H9 (cell line): ENCODE measurements around the gene AANAT. TPM values are rescaled to one million over a fixed set of nuclear protein-coding genes. Genes with fewer than 3 reads are reported as not detected.

ENCODE experiments used
- DNase-seq: peaks from one replicate; pipeline ENCODE4 v3.0.0-alpha.2; 2017
- H2AFZ ChIP-seq: one replicate; pipeline ENCODE4 v1.6.1; 2013; ENCODE audit warnings: mild to moderate bottlenecking, low read length, control low read depth, moderate library complexity
- H2AK5ac ChIP-seq: 2 replicates; pipeline ENCODE4 v1.6.1; 2013; ENCODE audit warnings: low read length, control low read depth, mixed read lengths; ENCODE audit not compliant: insufficient read length
- H2BK120ac ChIP-seq: one replicate; pipeline ENCODE4 v1.6.1; 2013; ENCODE audit warnings: low read depth, mild to moderate bottlenecking, low read length, control low read depth, inconsistent platforms; ENCODE audit not compliant: poor library complexity, severe bottlenecking
- H2BK12ac ChIP-seq: 2 replicates; pipeline ENCODE4 v1.6.1; 2013; ENCODE audit warnings: low read length, control low read depth, mixed read lengths, low read depth; ENCODE audit not compliant: insufficient read length
- H2BK15ac ChIP-seq: 2 replicates; pipeline ENCODE4 v1.6.1; 2013; ENCODE audit warnings: low read depth, low read length, control low read depth
- H2BK20ac ChIP-seq: one replicate; pipeline ENCODE4 v1.6.1; 2013; ENCODE audit warnings: low read depth, mild to moderate bottlenecking, low read length, control low read depth, inconsistent platforms; ENCODE audit not compliant: poor library complexity, severe bottlenecking
- H2BK5ac ChIP-seq: 2 replicates; pipeline ENCODE4 v1.6.1; 2013; ENCODE audit warnings: low read length, control low read depth, mixed read lengths; ENCODE audit not compliant: insufficient read length
- H3K14ac ChIP-seq: 2 replicates; pipeline ENCODE4 v1.6.1; 2013; ENCODE audit warnings: low read length, control low read depth; ENCODE audit not compliant: insufficient read depth
- H3K18ac ChIP-seq: 2 replicates; pipeline ENCODE4 v1.6.1; 2013; ENCODE audit warnings: low read depth, mild to moderate bottlenecking, mixed read lengths, low read length, control low read depth; ENCODE audit not compliant: insufficient read length
- H3K23ac ChIP-seq: 2 replicates; pipeline ENCODE4 v1.6.1; 2013; ENCODE audit warnings: low read length, control low read depth, mixed read lengths, low read depth; ENCODE audit not compliant: insufficient read length
- H3K23me2 ChIP-seq: 2 replicates; pipeline ENCODE4 v1.6.1; 2013; ENCODE audit warnings: low read depth, mild to moderate bottlenecking, mixed read lengths, low read length, control low read depth; ENCODE audit not compliant: insufficient read length, poor library complexity, severe bottlenecking
- H3K27ac ChIP-seq: 2 replicates; pipeline ENCODE4 v1.5.1; 2013; ENCODE audit warnings: low read length, control low read depth, mixed read lengths, low read depth; ENCODE audit not compliant: insufficient read length
- H3K27me3 ChIP-seq: 2 replicates; pipeline ENCODE4 v1.6.1; 2013; ENCODE audit warnings: low read length, control low read depth, inconsistent platforms; ENCODE audit not compliant: insufficient read depth
- H3K4ac ChIP-seq: 2 replicates; pipeline ENCODE4 v1.6.1; 2013; ENCODE audit warnings: low read depth, mild to moderate bottlenecking, control low read depth, inconsistent platforms, low read length, moderate library complexity
- H3K4me1 ChIP-seq: 2 replicates; pipeline ENCODE4 v1.6.1; 2013; ENCODE audit warnings: low read length, control low read depth, inconsistent platforms; ENCODE audit not compliant: insufficient read depth
- H3K4me2 ChIP-seq: 2 replicates; pipeline ENCODE4 v1.6.1; 2013; ENCODE audit warnings: low read length, control low read depth, mixed read lengths; ENCODE audit not compliant: insufficient read length, insufficient read depth
- H3K56ac ChIP-seq: 2 replicates; pipeline ENCODE4 v1.6.1; 2013; ENCODE audit warnings: low read depth, mild to moderate bottlenecking, mixed read lengths, low read length, control low read depth; ENCODE audit not compliant: insufficient read length
- H3K79me1 ChIP-seq: 2 replicates; pipeline ENCODE4 v1.6.1; 2013; ENCODE audit warnings: low read depth, mild to moderate bottlenecking, moderate library complexity, low read length, control low read depth, inconsistent platforms; ENCODE audit not compliant: insufficient read depth, poor library complexity, severe bottlenecking
- H3K79me2 ChIP-seq: 2 replicates; pipeline ENCODE4 v1.6.1; 2013; ENCODE audit warnings: low read length, control low read depth, inconsistent platforms; ENCODE audit not compliant: insufficient read depth
- H3K9ac ChIP-seq: 2 replicates; pipeline ENCODE4 v1.6.1; 2013; ENCODE audit warnings: low read length, control low read depth, mixed read lengths; ENCODE audit not compliant: insufficient read length; ENCODE audit errors: extremely low read depth
- H3K9me3 ChIP-seq: one replicate; pipeline ENCODE4 v1.6.1; 2013; ENCODE audit warnings: low read depth, low read length, inconsistent platforms; ENCODE audit not compliant: control insufficient read depth
- H3T11ph ChIP-seq: one replicate; pipeline ENCODE4 v1.6.1; 2013; ENCODE audit warnings: mild to moderate bottlenecking, low read length, control low read depth, inconsistent platforms
- H4K20me1 ChIP-seq: one replicate; pipeline ENCODE4 v1.6.1; 2013; ENCODE audit not compliant: control insufficient read depth, insufficient read length, insufficient read depth
- H4K5ac ChIP-seq: 2 replicates; pipeline ENCODE4 v1.6.1; 2013; ENCODE audit warnings: low read depth, mild to moderate bottlenecking, mixed read lengths, low read length, control low read depth; ENCODE audit not compliant: insufficient read length
- H4K8ac ChIP-seq: replicated peaks from 2 replicates; pipeline ENCODE4 v1.6.1; 2013; ENCODE audit warnings: low read length, control low read depth, mixed read lengths, low read depth; ENCODE audit not compliant: insufficient read length
- H4K91ac ChIP-seq: 2 replicates; pipeline ENCODE4 v1.6.1; 2013; ENCODE audit warnings: low read depth, mild to moderate bottlenecking, moderate library complexity, mixed read lengths, low read length, control low read depth; ENCODE audit not compliant: insufficient read length
- H3K27ac Mint-ChIP-seq, 3 experiments: 2 replicates in 2 of 3; 3 replicates in 1 of 3; pipeline ENCODE4 v1.8.0; 2020 to 2021; ENCODE audit warnings: mixed read lengths in 3 of 3, mild to moderate bottlenecking in 1 of 3, moderate library complexity in 1 of 3
- H3K27me3 Mint-ChIP-seq: 2 replicates; pipeline ENCODE4 v1.8.0; 2021; ENCODE audit warnings: low read depth, mild to moderate bottlenecking, moderate library complexity, mixed read lengths
- H3K36me3 Mint-ChIP-seq, 3 experiments: 2 replicates in 2 of 3; 3 replicates in 1 of 3; pipeline ENCODE4 v1.8.0; 2020 to 2021; ENCODE audit warnings: low read depth in 3 of 3, mixed read lengths in 3 of 3; ENCODE audit not compliant: insufficient read depth in 1 of 3
- H3K4me1 Mint-ChIP-seq, 2 experiments: 2 replicates each; pipeline ENCODE4 v1.8.0; 2020; ENCODE audit warnings: mixed read lengths in 2 of 2
- H3K4me3 Mint-ChIP-seq, 2 experiments: 2 replicates in 1 of 2; 3 replicates in 1 of 2; pipeline ENCODE4 v1.8.0; 2020 to 2021; ENCODE audit warnings: mild to moderate bottlenecking in 2 of 2, mixed read lengths in 2 of 2, moderate library complexity in 1 of 2
- H3K9me3 Mint-ChIP-seq, 2 experiments: 2 replicates in 1 of 2; 3 replicates in 1 of 2; pipeline ENCODE4 v1.8.0; 2020; ENCODE audit warnings: mild to moderate bottlenecking in 2 of 2, mixed read lengths in 2 of 2, moderate library complexity in 1 of 2
- WGBS: extraction: QIAGEN DNeasy Blood & Tissue Kit; methylation state at CpG from one replicate; pipeline ENCODE4 v1.1.7; 2013; ENCODE audit warnings: missing lambda C conversion rate, low lambda C conversion rate, mixed read lengths; ENCODE audit not compliant: insufficient read length; ENCODE audit errors: extremely low coverage; 5-methylcytosine and 5-hydroxymethylcytosine counted together
- long read RNA-seq: library from polyadenylated mRNA; unstranded; transcript quantifications from one replicate; pipeline ENCODE4 v2.0.0, GENCODE V29; 2020
- total RNA-seq: library from RNA; stranded (reverse); gene quantifications from 2 replicates; pipeline ENCODE4 v1.2.1, GENCODE V29; 2021
- TF ChIP-seq, protein P1 (sequence below): fragments of 200-600 bp; sonication (generic); conservative IDR thresholded peaks from 3 replicates; pipeline ENCODE4 v1.8.0; 2021; ENCODE audit warnings: antibody characterized with exemption, mild to moderate bottlenecking

The AANAT gene
- 0.15 and 0.55 TPM in 2 replicates for total RNA-seq
- long read RNA-seq, partial matches to known transcripts = 0 of 1 reads
- long read RNA-seq, other reads (novel, unspliced or antisense) = 1 of 1 reads

DNA sequence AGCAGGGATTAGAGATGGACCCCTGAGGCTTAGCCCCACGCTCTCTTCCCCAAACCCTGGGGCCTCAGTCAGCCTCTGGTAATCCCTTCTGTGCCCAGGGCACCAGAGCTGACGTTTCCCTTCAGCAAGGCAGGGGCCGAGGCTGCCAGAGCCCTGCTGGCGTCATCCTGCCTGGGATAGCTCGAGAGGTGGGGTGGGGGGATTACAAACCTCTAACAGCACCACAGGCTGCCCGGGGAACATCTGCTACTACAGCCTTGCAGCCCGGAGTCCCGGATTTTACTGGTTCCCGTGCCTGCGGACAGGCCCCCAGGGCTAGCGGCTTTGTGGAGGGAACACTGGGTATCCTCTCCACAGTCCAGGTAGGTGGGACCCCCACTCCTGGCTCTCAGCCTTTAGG is at the start of gene AANAT:
TSS of gene AANAT (plus strand) at position 238 of the 400 bp plus-strand sequence. CDS start 1,144 bp downstream, outside the sequence.
- Histone ChIP-seq H4K8ac (no peak within 1 kb of the TSS), H3K4me1 (no peaks in the 10 kb centered on the region), H3K23me2 (no peaks in the 10 kb centered on the region), H3K23ac (no peak within 1 kb of the TSS), H2BK12ac (no peak within 1 kb of the TSS), H2BK15ac (no peak within 1 kb of the TSS), H3K79me2 (no peaks in the 10 kb centered on the region), H3K18ac (no peak within 1 kb of the TSS), H3T11ph (no peak within 1 kb of the TSS), H3K27me3 (no peaks in the 10 kb centered on the region), H4K20me1 (no peaks in the 10 kb centered on the region), H2AK5ac (no peak within 1 kb of the TSS), H3K4me2 (no peak within 1 kb of the TSS), H3K9me3 (no peaks in the 10 kb centered on the region), H4K5ac (no peak within 1 kb of the TSS), H2BK5ac (no peak within 1 kb of the TSS), H3K4ac (no peak within 1 kb of the TSS), H3K14ac (no peak within 1 kb of the TSS), H3K79me1 (no peaks in the 10 kb centered on the region), H2BK20ac (no peak within 1 kb of the TSS), H3K9ac (no peak within 1 kb of the TSS), H3K27ac (no peak within 1 kb of the TSS), H2AFZ (no peak within 1 kb of the TSS), H2BK120ac (no peak within 1 kb of the TSS), H4K91ac (no peak within 1 kb of the TSS), H3K56ac (no peak within 1 kb of the TSS)
- TF ChIP-seq, protein P1, sequence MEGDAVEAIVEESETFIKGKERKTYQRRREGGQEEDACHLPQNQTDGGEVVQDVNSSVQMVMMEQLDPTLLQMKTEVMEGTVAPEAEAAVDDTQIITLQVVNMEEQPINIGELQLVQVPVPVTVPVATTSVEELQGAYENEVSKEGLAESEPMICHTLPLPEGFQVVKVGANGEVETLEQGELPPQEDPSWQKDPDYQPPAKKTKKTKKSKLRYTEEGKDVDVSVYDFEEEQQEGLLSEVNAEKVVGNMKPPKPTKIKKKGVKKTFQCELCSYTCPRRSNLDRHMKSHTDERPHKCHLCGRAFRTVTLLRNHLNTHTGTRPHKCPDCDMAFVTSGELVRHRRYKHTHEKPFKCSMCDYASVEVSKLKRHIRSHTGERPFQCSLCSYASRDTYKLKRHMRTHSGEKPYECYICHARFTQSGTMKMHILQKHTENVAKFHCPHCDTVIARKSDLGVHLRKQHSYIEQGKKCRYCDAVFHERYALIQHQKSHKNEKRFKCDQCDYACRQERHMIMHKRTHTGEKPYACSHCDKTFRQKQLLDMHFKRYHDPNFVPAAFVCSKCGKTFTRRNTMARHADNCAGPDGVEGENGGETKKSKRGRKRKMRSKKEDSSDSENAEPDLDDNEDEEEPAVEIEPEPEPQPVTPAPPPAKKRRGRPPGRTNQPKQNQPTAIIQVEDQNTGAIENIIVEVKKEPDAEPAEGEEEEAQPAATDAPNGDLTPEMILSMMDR = no peak
- no peak within 1 kb of the TSS; a peak in 1 of 7 replicates for H3K27ac Mint-ChIP-seq
- no CpG with 5 or more reads among the region's 11 CpGs for WGBS
- peak; percentile 43 for DNase-seq
- H3K4me1 Mint-ChIP-seq = peaks cover 0 to 18% of the 10 kb centered on the region in 2 experiments; a peak in 3 of 4 replicates
- no peak within 1 kb of the TSS; a peak in 1 of 5 replicates for H3K4me3 Mint-ChIP-seq
- H3K36me3 Mint-ChIP-seq = peaks cover 4 to 11% (median 5%) of the 10 kb centered on the region in 3 experiments; a peak in 4 of 7 replicates
- H3K27me3 Mint-ChIP-seq = peaks cover 16% of the 10 kb centered on the region
- H3K9me3 Mint-ChIP-seq = no peaks in the 10 kb centered on the region
